ENCODE measurements around the gene FRMPD1. TPM values are rescaled to one million over a fixed set of nuclear protein-coding genes. Genes with fewer than 3 reads are reported as not detected.

Gene FRMPD1
- total and polyA plus RNA-seq, 2 experiments from 2014 or later, result not detected

GRCh38 chr9:37640246-37640645, 10.5 kb upstream of the FRMPD1 start:
- H2AFZ ChIP-seq, result no peak overlapping the region
- in situ Hi-C loops (cut with MboI), result no loop called here
- no peak overlapping the region for H3K4me2 ChIP-seq (ENCODE audit: unreplicated experiment)
- no peak overlapping the region for H3K4me3 ChIP-seq
- no peaks in the 10 kb centered on the region for H3K79me2 ChIP-seq (ENCODE audit: insufficient read depth)
- H3K27me3 ChIP-seq (replicated peaks; ENCODE audit: insufficient read depth), result peaks cover 35% of the 10 kb centered on the region
- no peaks in the 10 kb centered on the region for H3K4me1 ChIP-seq (ENCODE audit: insufficient read depth)
- no peaks in the 10 kb centered on the region for H3K36me3 ChIP-seq (ENCODE audit: low read depth)
- H3F3A ChIP-seq (ENCODE audit: insufficient read depth), result no peaks in the 10 kb centered on the region
- no peak overlapping the region for H3K9ac ChIP-seq
- WGBS, 2 experiments (ENCODE audit: low coverage in 1 of 2, low lambda C conversion rate in 2 of 2, missing lambda C conversion rate in 2 of 2), result 23 to 30% methylated on average over 3 of the region's 3 CpGs
- DNase-seq, result no peak
- H3K9me3 ChIP-seq (ENCODE audit: low read depth), result no peaks in the 10 kb centered on the region
- no peaks in the 10 kb centered on the region for H3K9me2 ChIP-seq (ENCODE audit: insufficient read depth)
- H4K20me1 ChIP-seq (ENCODE audit: insufficient read depth), result no peaks in the 10 kb centered on the region
- H3K27ac ChIP-seq, result no peak overlapping the region
- TF ChIP-seq EZH2 (IDR thresholded peaks at IDR 0.05; ENCODE audit: insufficient read depth, poor library complexity, severe bottlenecking), result no peak
- TF ChIP-seq EZH2phosphoT487 (IDR thresholded peaks at IDR 0.05; ENCODE audit: insufficient read depth, low read depth), result no peak

GRCh38 chr9:37641331-37641730, 9.4 kb upstream of the FRMPD1 start:
- no peaks in the 10 kb centered on the region for H3K4me1 ChIP-seq (ENCODE audit: insufficient read depth)
- no peak overlapping the region for H2AFZ ChIP-seq
- no peak overlapping the region for H3K27ac ChIP-seq
- H3K9ac ChIP-seq, result no peak overlapping the region
- no peaks in the 10 kb centered on the region for H3K36me3 ChIP-seq (ENCODE audit: low read depth)
- no peak for DNase-seq
- no peaks in the 10 kb centered on the region for H3K79me2 ChIP-seq (ENCODE audit: insufficient read depth)
- peaks cover 39% of the 10 kb centered on the region for H3K27me3 ChIP-seq (replicated peaks; ENCODE audit: insufficient read depth)
- no peaks in the 10 kb centered on the region for H4K20me1 ChIP-seq (ENCODE audit: insufficient read depth)
- in situ Hi-C loops (cut with MboI), result no loop called here
- WGBS, 2 experiments (ENCODE audit: low coverage in 1 of 2, low lambda C conversion rate in 2 of 2, missing lambda C conversion rate in 2 of 2), result 51 to 61% methylated on average over 3 of the region's 3 CpGs
- no peaks in the 10 kb centered on the region for H3F3A ChIP-seq (ENCODE audit: insufficient read depth)
- H3K4me3 ChIP-seq, result no peak overlapping the region
- no peaks in the 10 kb centered on the region for H3K9me2 ChIP-seq (ENCODE audit: insufficient read depth)
- TF ChIP-seq EZH2phosphoT487 (IDR thresholded peaks at IDR 0.05; ENCODE audit: insufficient read depth, low read depth) (no peak), EZH2 (IDR thresholded peaks at IDR 0.05; ENCODE audit: insufficient read depth, poor library complexity, severe bottlenecking) (no peak)
- no peaks in the 10 kb centered on the region for H3K9me3 ChIP-seq (ENCODE audit: low read depth)
- H3K4me2 ChIP-seq (ENCODE audit: unreplicated experiment), result no peak overlapping the region

GRCh38 chr9:37643214-37643613, 7.5 kb upstream of the FRMPD1 start:
- Histone ChIP-seq H3K9ac (no peak overlapping the region), H3K4me2 (ENCODE audit: unreplicated experiment) (no peak overlapping the region), H3K9me2 (ENCODE audit: insufficient read depth) (no peaks in the 10 kb centered on the region), H3K4me3 (no peak overlapping the region), H3K27me3 (replicated peaks; ENCODE audit: insufficient read depth) (peaks cover 48% of the 10 kb centered on the region), H3K27ac (no peak overlapping the region), H3K79me2 (ENCODE audit: insufficient read depth) (no peaks in the 10 kb centered on the region), H3K36me3 (ENCODE audit: low read depth) (no peaks in the 10 kb centered on the region), H3F3A (ENCODE audit: insufficient read depth) (no peaks in the 10 kb centered on the region), H4K20me1 (ENCODE audit: insufficient read depth) (no peaks in the 10 kb centered on the region), H2AFZ (no peak overlapping the region), H3K9me3 (ENCODE audit: low read depth) (no peaks in the 10 kb centered on the region), H3K4me1 (ENCODE audit: insufficient read depth) (no peaks in the 10 kb centered on the region)
- no peak for TF ChIP-seq EZH2phosphoT487 (IDR thresholded peaks at IDR 0.05; ENCODE audit: insufficient read depth, low read depth)
- TF ChIP-seq EZH2 (IDR thresholded peaks at IDR 0.05; ENCODE audit: insufficient read depth, poor library complexity, severe bottlenecking), result no peak
- DNase-seq, result no peak
- in situ Hi-C loops (cut with MboI), result no loop called here

- in situ Hi-C loops (cut with MboI), result no loop called here
- Histone ChIP-seq H3K4me2 (ENCODE audit: unreplicated experiment) (no peak overlapping the region), H3F3A (ENCODE audit: insufficient read depth) (no peaks in the 10 kb centered on the region), H3K4me3 (no peak overlapping the region), H3K9me3 (ENCODE audit: low read depth) (no peaks in the 10 kb centered on the region), H4K20me1 (ENCODE audit: insufficient read depth) (no peaks in the 10 kb centered on the region), H3K36me3 (ENCODE audit: low read depth) (no peaks in the 10 kb centered on the region), H3K4me1 (ENCODE audit: insufficient read depth) (no peaks in the 10 kb centered on the region), H3K9me2 (ENCODE audit: insufficient read depth) (no peaks in the 10 kb centered on the region), H3K27ac (no peak overlapping the region), H3K27me3 (replicated peaks; ENCODE audit: insufficient read depth) (peaks cover 73% of the 10 kb centered on the region), H3K79me2 (ENCODE audit: insufficient read depth) (no peaks in the 10 kb centered on the region), H2AFZ (no peak overlapping the region), H3K9ac (no peak overlapping the region)
- DNase-seq, result no peak
- WGBS, 2 experiments (ENCODE audit: low coverage in 1 of 2, low lambda C conversion rate in 2 of 2, missing lambda C conversion rate in 2 of 2), result 7 to 13% methylated on average over 5 of the region's 5 CpGs
- TF ChIP-seq EZH2phosphoT487 (IDR thresholded peaks at IDR 0.05; ENCODE audit: insufficient read depth, low read depth) (no peak), EZH2 (IDR thresholded peaks at IDR 0.05; ENCODE audit: insufficient read depth, poor library complexity, severe bottlenecking) (no peak)
These were observed 4.7 kb upstream of the FRMPD1 start for GRCh38 chr9:37645903-37646506.
